ENCODE measurements around the gene ATP8B3. TPM values are rescaled to one million over a fixed set of nuclear protein-coding genes. Genes with fewer than 3 reads are reported as not detected.

The ATP8B3 gene
- total RNA-seq, 1 donor from 2014 or later, result 1.5 TPM

GRCh38 chr19:1742989-1743696 is 68.9 kb downstream of the ATP8B3 start:
- Mint-ChIP-seq H3K36me3 (no peaks in the 10 kb centered on the region), H3K4me1 (ENCODE audit: unreplicated experiment) (no peaks in the 10 kb centered on the region), H3K27ac (no peak overlapping the region), H3K4me3 (no peak overlapping the region), H3K27me3 (peaks cover 75% of the 10 kb centered on the region), H3K9me3 (no peaks in the 10 kb centered on the region)
- TF ChIP-seq CTCF (conservative IDR thresholded peaks at IDR 0.05), result no peak
- DNase-seq (ENCODE audit: extremely low spot score, unreplicated experiment), result no peak

GRCh38 chr19:1739960-1740629 is 72.0 kb downstream of the ATP8B3 start:
- DNase-seq (ENCODE audit: extremely low spot score, unreplicated experiment), result no peak
- peaks cover 76% of the 10 kb centered on the region for H3K27me3 Mint-ChIP-seq
- H3K9me3 Mint-ChIP-seq, result no peaks in the 10 kb centered on the region
- TF ChIP-seq CTCF (conservative IDR thresholded peaks at IDR 0.05), result no peak
- H3K36me3 Mint-ChIP-seq, result no peaks in the 10 kb centered on the region
- H3K4me3 Mint-ChIP-seq, result no peak overlapping the region
- no peaks in the 10 kb centered on the region for H3K4me1 Mint-ChIP-seq (ENCODE audit: unreplicated experiment)
- no peak overlapping the region for H3K27ac Mint-ChIP-seq

GRCh38 chr19:1736927-1737326 is 75.1 kb downstream of the ATP8B3 start:
- Mint-ChIP-seq H3K4me3 (no peak overlapping the region), H3K9me3 (no peaks in the 10 kb centered on the region), H3K36me3 (no peaks in the 10 kb centered on the region), H3K27me3 (peaks cover 83% of the 10 kb centered on the region), H3K4me1 (ENCODE audit: unreplicated experiment) (no peaks in the 10 kb centered on the region), H3K27ac (no peak overlapping the region)
- DNase-seq (ENCODE audit: extremely low spot score, unreplicated experiment), result no peak
- TF ChIP-seq CTCF (conservative IDR thresholded peaks at IDR 0.05), result no peak

- Mint-ChIP-seq H3K27me3 (peaks cover 82% of the 10 kb centered on the region), H3K27ac (no peak overlapping the region), H3K9me3 (no peaks in the 10 kb centered on the region), H3K36me3 (no peaks in the 10 kb centered on the region), H3K4me3 (no peak overlapping the region), H3K4me1 (ENCODE audit: unreplicated experiment) (no peaks in the 10 kb centered on the region)
- DNase-seq (ENCODE audit: extremely low spot score, unreplicated experiment), result no peak
- TF ChIP-seq CTCF (conservative IDR thresholded peaks at IDR 0.05), result no peak
Measured at GRCh38 chr19:1736280-1736679, 75.8 kb downstream of the ATP8B3 start.

GRCh38 chr19:1734321-1734966 is 77.6 kb downstream of the ATP8B3 start:
- peaks cover 67% of the 10 kb centered on the region for H3K27me3 Mint-ChIP-seq
- TF ChIP-seq CTCF (conservative IDR thresholded peaks at IDR 0.05), result no peak
- no peaks in the 10 kb centered on the region for H3K9me3 Mint-ChIP-seq
- no peak overlapping the region for H3K4me3 Mint-ChIP-seq
- no peak overlapping the region for H3K27ac Mint-ChIP-seq
- H3K4me1 Mint-ChIP-seq (ENCODE audit: unreplicated experiment), result no peaks in the 10 kb centered on the region
- no peak for DNase-seq (ENCODE audit: extremely low spot score, unreplicated experiment)
- no peaks in the 10 kb centered on the region for H3K36me3 Mint-ChIP-seq

Small RNA genes lying within 50 kb of the gene (microRNA-seq; reads per million reads assigned to microRNA genes)
- gene MIR1909, result 1.7 reads per million

Other genes with a start within 250 kb of the ATP8B3 start
- gene MEX3D, start 244.0 kb downstream of the ATP8B3 start, total RNA-seq (ENCODE audit: low replicate concordance), result 79.0 and 82.0 TPM in 2 replicates
- 78.8 and 110 TPM in 2 replicates for gene MBD3, start 219.4 kb downstream of the ATP8B3 start, total RNA-seq (ENCODE audit: low replicate concordance)
- gene UQCR11, start 206.8 kb downstream of the ATP8B3 start, total RNA-seq (ENCODE audit: low replicate concordance), result 191 and 290 TPM in 2 replicates
- gene TCF3, start 159.7 kb downstream of the ATP8B3 start, total RNA-seq (ENCODE audit: low replicate concordance), result 134 and 193 TPM in 2 replicates
- gene ONECUT3, start 58.8 kb downstream of the ATP8B3 start, total RNA-seq (ENCODE audit: low replicate concordance), result 0.94 and 5.9 TPM in 2 replicates
- 36.4 and 37.9 TPM in 2 replicates for gene REXO1, start 36.2 kb upstream of the ATP8B3 start, total RNA-seq (ENCODE audit: low replicate concordance)
- 17.9 and 18.1 TPM in 2 replicates for gene KLF16, start 51.3 kb upstream of the ATP8B3 start, total RNA-seq (ENCODE audit: low replicate concordance)
- gene ABHD17A, start 73.2 kb upstream of the ATP8B3 start, total RNA-seq (ENCODE audit: low replicate concordance), result 60.4 and 62.0 TPM in 2 replicates
- 12.1 and 13.9 TPM in 2 replicates for gene ADAT3, start 93.1 kb upstream of the ATP8B3 start, total RNA-seq (ENCODE audit: low replicate concordance)
- gene SCAMP4, start 93.1 kb upstream of the ATP8B3 start, total RNA-seq (ENCODE audit: low replicate concordance), result 76.9 and 90.6 TPM in 2 replicates
- gene CSNK1G2, start 128.9 kb upstream of the ATP8B3 start, total RNA-seq (ENCODE audit: low replicate concordance), result 68.9 and 71.6 TPM in 2 replicates
- 72.5 and 118 TPM in 2 replicates for gene BTBD2, start 203.4 kb upstream of the ATP8B3 start, total RNA-seq (ENCODE audit: low replicate concordance)
- 118 and 120 TPM in 2 replicates for gene MKNK2, start 239.0 kb upstream of the ATP8B3 start, total RNA-seq (ENCODE audit: low replicate concordance)